DND-41 (cell line): ENCODE data around the gene SGCD.

ENCODE experiments used
- ATAC-seq: fragments of 200-7000 bp; cut with Tn5 transposase; 3 replicates; pipeline ENCODE4 v1.9.1; 2021; ENCODE audit warnings: low read depth; ENCODE audit not compliant: insufficient read depth
- DNase-seq: peaks from one replicate; pipeline ENCODE4 v3.0.0-alpha.2; 2020
- H2AFZ ChIP-seq: 2 replicates; pipeline ENCODE4 v1.6.0; 2012; ENCODE audit warnings: low read depth, low read length
- H3K27ac ChIP-seq: 2 replicates; pipeline ENCODE4 v1.5.1; 2012; ENCODE audit warnings: low read length, inconsistent platforms
- H3K27me3 ChIP-seq: fragments of 200-600 bp; sonication (generic); 2 replicates; pipeline ENCODE4 v1.6.0; 2012; ENCODE audit warnings: low read length, mild to moderate bottlenecking, inconsistent platforms; ENCODE audit not compliant: insufficient read depth, poor library complexity
- H3K36me3 ChIP-seq: 2 replicates; pipeline ENCODE4 v1.5.1; 2012; ENCODE audit warnings: low read length, inconsistent platforms; ENCODE audit not compliant: insufficient read depth
- H3K4me1 ChIP-seq: 2 replicates; pipeline ENCODE4 v1.5.1; 2012; ENCODE audit warnings: mild to moderate bottlenecking, low read length; ENCODE audit not compliant: insufficient read depth
- H3K4me2 ChIP-seq: 2 replicates; pipeline ENCODE4 v1.6.0; 2012; ENCODE audit warnings: mild to moderate bottlenecking, moderate library complexity, low read length, inconsistent platforms; ENCODE audit not compliant: insufficient read depth
- H3K4me3 ChIP-seq, 2 experiments: fragments of 200-600 bp in 1 of 2; shearing (Covaris generic) in 1 of 2; 2 replicates each; pipeline ENCODE4 v1.5.1; 2012 to 2016; ENCODE audit warnings: inconsistent platforms in 2 of 2, low read length in 2 of 2, mild to moderate bottlenecking in 2 of 2, low read depth in 1 of 2, moderate library complexity in 1 of 2
- H3K79me2 ChIP-seq: 2 replicates; pipeline ENCODE4 v1.6.0; 2012; ENCODE audit warnings: low read length, inconsistent platforms; ENCODE audit not compliant: insufficient read depth
- H3K9ac ChIP-seq: 2 replicates; pipeline ENCODE4 v1.6.0; 2012; ENCODE audit warnings: low read depth, mild to moderate bottlenecking, inconsistent platforms, low read length, moderate library complexity
- H3K9me3 ChIP-seq: 2 replicates; pipeline ENCODE4 v1.5.1; 2012; ENCODE audit warnings: low read length, moderate library complexity, mild to moderate bottlenecking, inconsistent platforms; ENCODE audit not compliant: insufficient read depth, severe bottlenecking
- H4K20me1 ChIP-seq: 2 replicates; pipeline ENCODE4 v1.6.0; 2012; ENCODE audit warnings: low read length; ENCODE audit not compliant: insufficient read depth
- EZH2 ChIP-seq: IDR thresholded peaks from 3 replicates; pipeline ENCODE4 v1.6.1; 2012; ENCODE audit warnings: borderline replicate concordance, low read depth, mild to moderate bottlenecking, moderate library complexity, low read length, inconsistent platforms; ENCODE audit not compliant: severe bottlenecking
- TF ChIP-seq, protein P1 (sequence below): IDR thresholded peaks from 2 replicates; pipeline ENCODE4 v1.5.1; 2012; ENCODE audit warnings: borderline replicate concordance, low read length, moderate library complexity, mild to moderate bottlenecking; ENCODE audit not compliant: poor library complexity, severe bottlenecking; ENCODE audit errors: extremely low read depth

The SGCD gene

DNA sequence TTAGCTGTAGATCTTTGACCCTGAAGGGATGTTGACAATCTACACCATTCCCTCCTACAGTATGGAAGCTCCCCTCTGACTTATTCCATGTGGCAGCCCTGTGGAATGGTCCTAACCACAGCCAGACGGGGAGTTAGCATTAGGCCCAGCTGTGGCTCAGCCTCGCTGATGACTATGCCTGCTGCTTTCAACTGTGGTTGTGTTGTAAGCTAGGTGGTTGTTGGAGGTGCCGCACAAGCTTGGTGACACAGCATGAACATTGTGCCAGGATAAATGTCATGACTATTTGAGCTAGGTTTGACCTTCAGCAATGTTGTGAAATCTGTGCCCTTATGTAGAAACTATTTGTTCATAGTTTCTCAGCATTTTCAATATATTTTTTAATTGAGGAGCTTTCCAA is 40.6 kb downstream of the SGCD start:
- no peak for DNase-seq
- no peaks in the 10 kb centered on the region for H3K36me3 ChIP-seq
- H3K9me3 ChIP-seq, result no peaks in the 10 kb centered on the region
- H3K4me2 ChIP-seq, result no peak overlapping the region
- H3K9ac ChIP-seq, result no peak overlapping the region
- H2AFZ ChIP-seq, result no peak overlapping the region
- ATAC-seq, result no peak
- no peak overlapping the region for H3K4me3 ChIP-seq
- no peak overlapping the region for H3K27ac ChIP-seq
- peaks cover 6% of the 10 kb centered on the region for H3K27me3 ChIP-seq
- no peak for TF ChIP-seq EZH2
- TF ChIP-seq, protein P1, sequence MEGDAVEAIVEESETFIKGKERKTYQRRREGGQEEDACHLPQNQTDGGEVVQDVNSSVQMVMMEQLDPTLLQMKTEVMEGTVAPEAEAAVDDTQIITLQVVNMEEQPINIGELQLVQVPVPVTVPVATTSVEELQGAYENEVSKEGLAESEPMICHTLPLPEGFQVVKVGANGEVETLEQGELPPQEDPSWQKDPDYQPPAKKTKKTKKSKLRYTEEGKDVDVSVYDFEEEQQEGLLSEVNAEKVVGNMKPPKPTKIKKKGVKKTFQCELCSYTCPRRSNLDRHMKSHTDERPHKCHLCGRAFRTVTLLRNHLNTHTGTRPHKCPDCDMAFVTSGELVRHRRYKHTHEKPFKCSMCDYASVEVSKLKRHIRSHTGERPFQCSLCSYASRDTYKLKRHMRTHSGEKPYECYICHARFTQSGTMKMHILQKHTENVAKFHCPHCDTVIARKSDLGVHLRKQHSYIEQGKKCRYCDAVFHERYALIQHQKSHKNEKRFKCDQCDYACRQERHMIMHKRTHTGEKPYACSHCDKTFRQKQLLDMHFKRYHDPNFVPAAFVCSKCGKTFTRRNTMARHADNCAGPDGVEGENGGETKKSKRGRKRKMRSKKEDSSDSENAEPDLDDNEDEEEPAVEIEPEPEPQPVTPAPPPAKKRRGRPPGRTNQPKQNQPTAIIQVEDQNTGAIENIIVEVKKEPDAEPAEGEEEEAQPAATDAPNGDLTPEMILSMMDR, result no peak
- no peaks in the 10 kb centered on the region for H3K79me2 ChIP-seq
- H3K4me1 ChIP-seq, result no peaks in the 10 kb centered on the region
- H4K20me1 ChIP-seq, result no peaks in the 10 kb centered on the region

DNA sequence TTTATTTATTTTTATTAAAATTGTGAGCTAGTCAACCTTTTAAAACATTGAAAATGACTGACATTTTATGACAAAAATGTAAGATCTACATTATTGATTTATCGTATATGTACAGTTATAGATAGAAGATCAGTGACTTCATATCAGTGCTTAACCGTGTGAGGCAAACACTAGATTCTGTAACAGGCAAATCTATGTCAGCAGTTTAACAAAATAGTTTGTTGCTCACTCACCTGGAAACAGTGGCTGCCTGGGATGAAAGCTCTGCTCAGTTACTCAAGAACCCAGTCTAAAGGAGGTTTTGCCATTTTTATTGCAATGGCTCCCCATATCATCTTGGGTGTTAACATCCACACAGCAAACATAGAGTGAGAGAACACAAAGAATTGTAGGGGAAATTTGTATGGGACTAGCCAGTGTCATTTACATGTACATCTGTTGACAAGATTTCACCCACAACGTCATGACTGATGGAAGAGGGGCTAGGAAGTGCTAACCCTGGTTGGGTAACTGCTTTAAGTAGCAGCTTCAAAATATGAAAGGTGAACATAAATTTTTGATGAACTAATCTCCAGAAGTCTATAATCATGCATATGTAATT is 49.0 kb downstream of the SGCD start:
- Histone ChIP-seq H2AFZ (no peak overlapping the region), H3K36me3 (no peaks in the 10 kb centered on the region), H3K9ac (no peak overlapping the region), H3K4me1 (no peaks in the 10 kb centered on the region), H3K9me3 (no peaks in the 10 kb centered on the region), H3K27ac (no peak overlapping the region), H3K4me3 (no peak overlapping the region), H3K79me2 (no peaks in the 10 kb centered on the region), H3K27me3 (peaks cover 4% of the 10 kb centered on the region), H4K20me1 (no peaks in the 10 kb centered on the region), H3K4me2 (no peak overlapping the region)
- no peak for TF ChIP-seq EZH2
- TF ChIP-seq, protein P1, result no peak
- ATAC-seq, result no peak
- no peak for DNase-seq

DNA sequence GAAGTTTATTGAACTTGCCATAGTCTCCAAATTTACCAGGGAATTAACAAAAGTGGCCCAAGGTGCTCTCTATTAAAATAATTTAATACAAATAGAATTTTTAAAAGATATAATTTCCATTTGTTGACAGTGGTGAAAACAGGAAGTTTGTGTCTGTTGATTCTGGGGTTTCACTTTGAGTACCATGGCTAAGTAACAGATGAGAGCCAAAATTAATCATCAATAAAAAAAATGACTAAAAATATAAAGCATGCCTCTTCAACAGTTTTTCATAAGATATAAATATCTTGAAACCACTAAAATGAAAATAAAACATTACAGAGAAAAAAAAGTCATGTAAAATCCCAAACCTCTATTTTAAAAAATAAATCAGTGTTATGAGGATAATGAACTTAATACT is 49.8 kb downstream of the SGCD start:
- H2AFZ ChIP-seq, result no peak overlapping the region
- H3K27ac ChIP-seq, result no peak overlapping the region
- H3K9me3 ChIP-seq, result no peaks in the 10 kb centered on the region
- TF ChIP-seq EZH2, result no peak
- TF ChIP-seq, protein P1, result no peak
- DNase-seq, result no peak
- no peak overlapping the region for H3K4me3 ChIP-seq
- H3K79me2 ChIP-seq, result no peaks in the 10 kb centered on the region
- H3K4me1 ChIP-seq, result no peaks in the 10 kb centered on the region
- no peak overlapping the region for H3K4me2 ChIP-seq
- no peak for ATAC-seq
- peaks cover 4% of the 10 kb centered on the region for H3K27me3 ChIP-seq
- no peak overlapping the region for H3K9ac ChIP-seq
- no peaks in the 10 kb centered on the region for H4K20me1 ChIP-seq
- no peaks in the 10 kb centered on the region for H3K36me3 ChIP-seq
